SW480 (cell line): ENCODE data around the gene HEG1.
"Not testable (repeated sequence)": the region's sequence is repeated elsewhere in the genome, so short reads cannot be mapped to it uniquely, and the experiment has no call there.

Experiments
- DNase-seq: peaks from one replicate; pipeline ENCODE4 v3.0.0-alpha.2; 2016; ENCODE audit warnings: low spot score

HEG1 gene

GRCh38 chr3:125055913-125056745 lies at the start of gene HEG1:
HEG1 (minus strand) TSS chr3:125055997; CDS start chr3:125055890, 107 bp downstream.
- DNase-seq: peak; percentile 68

GRCh38 chr3:125105116-125105515 lies 49.3 kb upstream of the HEG1 start:
- DNase-seq: no peak

GRCh38 chr3:125104639-125105038 lies 48.8 kb upstream of the HEG1 start:
- no peak for DNase-seq

GRCh38 chr3:125103406-125103805 lies 47.6 kb upstream of the HEG1 start:
- DNase-seq: no peak

GRCh38 chr3:125102470-125102869 lies 46.7 kb upstream of the HEG1 start:
- no peak for DNase-seq

- DNase-seq: no peak
Observed at GRCh38 chr3:125098611-125099291, 43.0 kb upstream of the HEG1 start.

GRCh38 chr3:125090649-125091048 lies 34.9 kb upstream of the HEG1 start:
- DNase-seq: no peak

- DNase-seq: peak; percentile 16
Observed at GRCh38 chr3:125087768-125088391, 32.1 kb upstream of the HEG1 start.

- DNase-seq: no peak
Observed at GRCh38 chr3:125085166-125085565, 29.4 kb upstream of the HEG1 start.

- DNase-seq: no peak
Observed at GRCh38 chr3:125083776-125084175, 28.0 kb upstream of the HEG1 start.

GRCh38 chr3:125082339-125082738 lies 26.5 kb upstream of the HEG1 start:
- not testable (repeated sequence) for DNase-seq

- no peak for DNase-seq
Observed at GRCh38 chr3:125080077-125080476, 24.3 kb upstream of the HEG1 start.

- peak; percentile 51 for DNase-seq
Observed at GRCh38 chr3:125079675-125080045, 23.9 kb upstream of the HEG1 start.

- no peak for DNase-seq
Observed at GRCh38 chr3:125078951-125079674, 23.3 kb upstream of the HEG1 start.

GRCh38 chr3:125077864-125078263 lies 22.1 kb upstream of the HEG1 start:
- no peak for DNase-seq

GRCh38 chr3:125076464-125076863 lies 20.7 kb upstream of the HEG1 start:
- no peak for DNase-seq

- DNase-seq: no peak
Observed at GRCh38 chr3:125075738-125076137, 19.9 kb upstream of the HEG1 start.

GRCh38 chr3:125073390-125073905 lies 17.7 kb upstream of the HEG1 start:
- DNase-seq: no peak

- DNase-seq: no peak
Observed at GRCh38 chr3:125072749-125073389, 17.1 kb upstream of the HEG1 start.

- no peak for DNase-seq
Observed at GRCh38 chr3:125072301-125072700, 16.5 kb upstream of the HEG1 start.

GRCh38 chr3:125069968-125070745 lies 14.4 kb upstream of the HEG1 start:
- no peak for DNase-seq
